HG03520 (cell line): ENCODE data around the gene PCDHA4.
"Not testable (repeated sequence)": the region's sequence is repeated elsewhere in the genome, so short reads cannot be mapped to it uniquely, and the experiment has no call there.

Source experiments
- ATAC-seq: cut with Tn5 transposase; IDR thresholded peaks from one replicate; pipeline ENCODE4 v1.9.1; 2021; ENCODE audit warnings: mild to moderate bottlenecking, moderate library complexity; ENCODE audit not compliant: unreplicated experiment

Gene PCDHA4

GRCh38 chr5:140821375-140822280 is 14.8 kb downstream of the PCDHA4 start, which contains the start of gene PCDHA5:
PCDHA5 (plus strand) TSS chr5:140821613.
- no peak for ATAC-seq

GRCh38 chr5:140822281-140822629 is 15.4 kb downstream of the PCDHA4 start:
- ATAC-seq, result no peak

DNA sequence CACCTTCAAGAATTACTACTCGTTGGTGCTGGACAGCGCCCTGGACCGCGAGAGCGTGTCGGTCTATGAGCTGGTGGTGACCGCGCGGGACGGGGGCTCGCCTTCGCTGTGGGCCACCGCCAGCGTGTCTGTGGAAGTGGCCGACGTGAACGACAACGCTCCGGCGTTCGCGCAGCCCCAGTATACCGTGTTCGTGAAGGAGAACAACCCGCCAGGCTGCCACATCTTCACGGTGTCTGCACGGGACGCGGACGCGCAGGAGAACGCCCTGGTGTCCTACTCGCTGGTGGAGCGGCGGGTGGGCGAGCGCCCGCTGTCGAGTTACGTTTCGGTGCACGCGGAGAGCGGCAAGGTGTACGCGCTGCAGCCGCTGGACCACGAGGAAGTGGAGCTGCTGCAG is 16.1 kb downstream of the PCDHA4 start:
- ATAC-seq, result not testable (repeated sequence)

GRCh38 chr5:140823475-140823874 is 16.6 kb downstream of the PCDHA4 start:
- no peak for ATAC-seq

GRCh38 chr5:140827704-140828361 is 21.0 kb downstream of the PCDHA4 start, which contains the start of gene PCDHA6:
PCDHA6 (plus strand) TSS chr5:140827960; CDS start chr5:140828092, 132 bp downstream.
- ATAC-seq, result no peak

DNA sequence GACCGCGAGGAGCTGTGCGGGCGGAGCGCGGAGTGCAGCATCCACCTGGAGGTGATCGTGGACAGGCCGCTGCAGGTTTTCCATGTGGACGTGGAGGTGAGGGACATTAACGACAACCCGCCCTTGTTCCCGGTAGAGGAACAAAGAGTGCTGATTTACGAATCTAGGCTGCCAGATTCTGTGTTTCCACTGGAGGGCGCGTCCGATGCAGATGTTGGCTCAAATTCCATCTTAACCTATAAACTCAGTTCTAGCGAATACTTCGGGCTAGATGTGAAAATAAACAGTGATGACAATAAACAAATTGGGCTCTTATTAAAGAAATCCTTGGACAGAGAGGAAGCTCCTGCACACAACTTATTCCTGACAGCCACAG is 21.5 kb downstream of the PCDHA4 start:
- no peak for ATAC-seq

DNA sequence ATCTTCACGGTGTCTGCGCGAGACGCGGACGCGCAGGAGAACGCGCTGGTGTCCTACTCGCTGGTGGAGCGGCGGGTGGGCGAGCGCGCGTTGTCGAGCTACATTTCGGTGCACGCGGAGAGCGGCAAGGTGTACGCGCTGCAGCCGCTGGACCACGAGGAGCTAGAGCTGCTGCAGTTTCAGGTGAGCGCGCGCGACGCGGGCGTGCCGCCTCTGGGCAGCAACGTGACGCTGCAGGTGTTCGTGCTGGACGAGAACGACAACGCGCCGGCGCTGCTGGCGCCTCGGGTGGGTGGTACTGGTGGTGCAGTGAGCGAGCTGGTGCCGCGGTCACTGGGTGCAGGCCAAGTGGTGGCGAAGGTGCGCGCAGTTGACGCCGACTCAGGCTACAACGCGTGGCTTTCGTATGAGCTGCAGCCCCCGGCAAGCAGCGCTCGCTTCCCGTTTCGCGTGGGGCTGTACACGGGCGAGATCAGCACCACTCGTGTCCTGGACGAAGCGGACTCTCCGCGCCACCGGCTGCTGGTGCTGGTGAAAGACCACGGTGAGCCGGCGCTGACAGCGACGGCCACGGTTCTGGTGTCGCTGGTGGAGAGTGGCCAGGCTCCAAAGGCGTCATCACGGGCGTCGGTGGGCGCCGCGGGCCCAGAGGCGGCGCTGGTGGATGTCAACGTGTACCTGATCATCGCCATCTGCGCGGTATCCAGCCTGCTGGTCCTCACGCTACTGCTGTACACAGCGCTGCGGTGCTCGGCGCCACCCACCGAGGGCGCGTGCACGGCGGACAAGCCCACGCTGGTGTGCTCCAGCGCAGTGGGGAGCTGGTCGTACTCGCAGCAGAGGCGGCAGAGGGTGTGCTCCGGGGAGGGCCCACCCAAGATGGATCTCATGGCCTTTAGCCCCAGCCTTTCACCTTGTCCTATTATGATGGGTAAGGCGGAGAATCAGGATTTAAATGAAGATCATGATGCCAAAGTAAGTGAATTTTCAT is 22.9 kb downstream of the PCDHA4 start:
- ATAC-seq, result not testable (repeated sequence)

GRCh38 chr5:140833993-140834392 is 27.1 kb downstream of the PCDHA4 start, which contains the start of gene PCDHA7:
PCDHA7 (plus strand) TSS chr5:140834269; CDS start chr5:140834384, 115 bp downstream.
- no peak for ATAC-seq

DNA sequence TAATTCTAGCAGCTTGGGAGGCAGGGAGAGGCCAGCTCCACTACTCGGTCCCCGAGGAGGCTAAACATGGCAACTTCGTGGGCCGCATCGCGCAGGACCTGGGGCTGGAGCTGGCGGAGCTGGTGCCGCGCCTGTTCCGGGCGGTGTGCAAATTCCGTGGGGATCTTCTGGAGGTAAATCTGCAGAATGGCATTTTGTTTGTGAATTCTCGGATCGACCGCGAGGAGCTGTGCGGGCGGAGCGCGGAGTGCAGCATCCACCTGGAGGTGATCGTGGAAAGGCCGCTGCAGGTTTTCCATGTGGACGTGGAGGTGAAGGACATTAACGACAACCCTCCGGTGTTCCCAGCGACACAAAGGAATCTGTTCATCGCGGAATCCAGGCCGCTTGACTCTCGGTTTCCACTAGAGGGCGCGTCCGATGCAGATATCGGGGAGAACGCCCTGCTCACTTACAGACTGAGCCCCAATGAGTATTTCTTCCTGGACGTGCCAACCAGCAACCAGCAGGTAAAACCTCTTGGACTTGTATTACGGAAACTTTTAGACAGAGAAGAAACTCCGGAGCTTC is 27.7 kb downstream of the PCDHA4 start:
- not testable (repeated sequence) for ATAC-seq

DNA sequence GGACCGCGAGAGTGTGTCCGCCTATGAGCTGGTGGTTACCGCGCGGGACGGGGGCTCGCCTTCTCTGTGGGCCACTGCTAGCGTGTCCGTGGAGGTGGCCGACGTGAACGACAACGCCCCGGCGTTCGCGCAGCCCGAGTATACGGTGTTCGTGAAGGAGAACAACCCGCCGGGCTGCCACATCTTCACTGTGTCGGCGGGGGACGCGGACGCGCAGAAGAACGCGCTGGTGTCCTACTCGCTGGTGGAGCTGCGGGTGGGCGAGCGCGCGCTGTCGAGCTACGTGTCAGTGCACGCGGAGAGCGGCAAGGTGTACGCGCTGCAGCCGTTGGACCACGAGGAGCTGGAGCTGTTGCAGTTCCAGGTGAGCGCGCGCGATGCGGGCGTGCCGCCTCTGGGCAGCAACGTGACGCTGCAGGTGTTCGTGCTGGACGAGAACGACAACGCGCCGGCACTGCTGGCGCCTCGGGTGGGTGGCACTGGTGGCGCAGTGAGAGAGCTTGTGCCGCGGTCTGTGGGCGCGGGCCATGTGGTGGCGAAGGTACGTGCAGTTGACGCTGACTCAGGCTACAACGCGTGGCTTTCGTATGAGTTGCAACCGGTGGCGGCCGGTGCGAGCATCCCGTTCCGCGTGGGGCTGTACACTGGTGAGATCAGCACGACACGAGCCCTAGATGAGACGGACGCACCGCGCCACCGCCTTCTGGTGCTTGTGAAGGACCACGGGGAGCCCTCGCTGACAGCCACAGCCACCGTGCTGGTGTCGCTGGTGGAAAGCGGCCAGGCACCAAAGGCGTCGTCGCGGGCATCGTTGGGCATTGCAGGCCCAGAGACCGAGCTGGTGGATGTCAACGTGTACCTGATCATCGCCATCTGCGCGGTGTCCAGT is 29.0 kb downstream of the PCDHA4 start:
- no peak for ATAC-seq

DNA sequence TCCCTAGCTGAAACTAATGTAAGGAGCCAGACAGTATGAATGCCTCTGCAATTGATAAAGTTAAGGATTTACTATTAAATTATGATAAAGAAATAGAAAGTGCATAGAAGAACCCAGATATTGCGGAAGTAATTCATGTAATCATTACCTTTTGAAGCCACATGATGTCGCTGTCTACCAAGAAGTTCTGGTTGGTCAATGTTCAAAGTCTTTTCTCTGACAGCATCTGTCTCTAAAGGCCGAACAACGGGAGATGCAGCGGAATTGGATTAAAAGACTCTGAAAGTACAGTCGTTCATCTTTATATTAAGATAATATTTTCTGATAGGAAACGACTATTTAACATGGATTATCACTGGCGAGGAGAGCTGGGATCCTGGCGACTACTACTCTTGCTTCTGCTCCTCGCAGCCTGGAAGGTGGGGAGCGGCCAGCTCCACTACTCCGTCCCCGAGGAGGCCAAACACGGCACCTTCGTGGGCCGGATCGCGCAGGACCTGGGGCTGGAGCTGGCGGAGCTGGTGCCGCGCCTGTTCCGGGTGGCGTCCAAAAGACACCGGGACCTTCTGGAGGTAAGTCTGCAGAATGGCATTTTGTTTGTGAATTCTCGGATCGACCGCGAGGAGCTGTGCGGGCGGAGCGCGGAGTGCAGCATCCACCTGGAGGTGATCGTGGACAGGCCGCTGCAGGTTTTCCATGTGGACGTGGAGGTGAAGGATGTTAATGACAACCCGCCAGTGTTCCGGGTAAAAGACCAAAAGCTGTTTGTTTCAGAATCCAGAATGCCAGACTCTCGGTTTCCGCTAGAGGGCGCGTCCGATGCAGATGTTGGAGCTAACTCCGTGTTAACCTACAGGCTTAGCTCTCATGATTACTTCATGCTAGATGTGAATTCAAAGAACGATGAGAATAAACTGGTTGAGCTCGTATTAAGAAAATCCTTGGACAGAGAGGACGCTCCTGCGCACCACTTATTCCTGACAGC is 34.4 kb downstream of the PCDHA4 start, which contains the start of gene PCDHA8:
Gene PCDHA8, plus strand, starts transcription at position 210 of the 985 bp plus-strand sequence. Its CDS starts 135 bp downstream, at position 345.
- no peak for ATAC-seq

GRCh38 chr5:140842798-140843733 is 36.2 kb downstream of the PCDHA4 start:
- no peak for ATAC-seq

- not testable (repeated sequence) for ATAC-seq
Measured at GRCh38 chr5:140848139-140849102, 41.6 kb downstream of the PCDHA4 start, which contains the start of gene PCDHA9. PCDHA9 (plus strand) TSS chr5:140848382; CDS start chr5:140848496, 114 bp downstream.

DNA sequence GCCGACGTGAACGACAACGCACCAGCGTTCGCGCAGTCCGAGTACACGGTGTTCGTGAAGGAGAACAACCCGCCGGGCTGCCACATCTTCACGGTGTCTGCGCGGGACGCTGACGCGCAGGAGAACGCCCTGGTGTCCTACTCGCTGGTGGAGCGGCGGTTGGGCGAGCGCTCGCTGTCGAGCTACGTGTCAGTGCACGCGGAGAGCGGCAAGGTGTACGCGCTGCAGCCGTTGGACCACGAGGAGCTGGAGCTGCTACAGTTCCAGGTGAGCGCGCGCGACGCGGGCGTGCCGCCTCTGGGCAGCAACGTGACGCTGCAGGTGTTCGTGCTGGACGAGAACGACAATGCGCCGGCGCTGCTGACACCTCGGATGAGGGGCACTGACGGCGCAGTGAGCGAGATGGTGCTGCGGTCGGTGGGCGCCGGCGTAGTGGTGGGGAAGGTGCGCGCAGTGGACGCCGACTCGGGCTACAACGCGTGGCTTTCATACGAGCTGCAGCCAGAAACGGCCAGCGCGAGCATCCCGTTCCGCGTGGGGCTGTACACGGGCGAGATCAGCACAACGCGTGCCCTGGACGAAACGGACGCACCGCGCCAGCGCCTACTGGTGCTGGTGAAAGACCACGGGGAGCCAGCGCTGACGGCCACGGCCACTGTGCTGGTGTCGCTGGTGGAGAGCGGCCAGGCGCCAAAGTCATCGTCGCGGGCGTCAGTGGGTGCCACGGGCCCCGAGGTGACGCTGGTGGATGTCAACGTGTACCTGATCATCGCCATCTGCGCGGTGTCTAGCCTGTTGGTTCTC is 43.2 kb downstream of the PCDHA4 start:
- not testable (repeated sequence) for ATAC-seq
